ENCODE results near the gene SNAP25. TPM values are rescaled to one million over a fixed set of nuclear protein-coding genes. Genes with fewer than 3 reads are reported as not detected.

The SNAP25 gene
- total and polyA plus RNA-seq, 2 experiments from 2014 or later: 4.0 to 6.3 TPM

- Histone ChIP-seq H3K9me3 (ENCODE audit: low read depth) (no peaks in the 10 kb centered on the region), H3K36me3 (no peaks in the 10 kb centered on the region), H3K4me1 (ENCODE audit: low read depth) (no peaks in the 10 kb centered on the region), H3K27ac (no peak overlapping the region), H3K4me3 (no peak overlapping the region), H3K27me3 (no peaks in the 10 kb centered on the region)
- no peak for DNase-seq (ENCODE audit: low read depth in 1 of 2, low spot score in 1 of 2)
- TF ChIP-seq, protein P1, sequence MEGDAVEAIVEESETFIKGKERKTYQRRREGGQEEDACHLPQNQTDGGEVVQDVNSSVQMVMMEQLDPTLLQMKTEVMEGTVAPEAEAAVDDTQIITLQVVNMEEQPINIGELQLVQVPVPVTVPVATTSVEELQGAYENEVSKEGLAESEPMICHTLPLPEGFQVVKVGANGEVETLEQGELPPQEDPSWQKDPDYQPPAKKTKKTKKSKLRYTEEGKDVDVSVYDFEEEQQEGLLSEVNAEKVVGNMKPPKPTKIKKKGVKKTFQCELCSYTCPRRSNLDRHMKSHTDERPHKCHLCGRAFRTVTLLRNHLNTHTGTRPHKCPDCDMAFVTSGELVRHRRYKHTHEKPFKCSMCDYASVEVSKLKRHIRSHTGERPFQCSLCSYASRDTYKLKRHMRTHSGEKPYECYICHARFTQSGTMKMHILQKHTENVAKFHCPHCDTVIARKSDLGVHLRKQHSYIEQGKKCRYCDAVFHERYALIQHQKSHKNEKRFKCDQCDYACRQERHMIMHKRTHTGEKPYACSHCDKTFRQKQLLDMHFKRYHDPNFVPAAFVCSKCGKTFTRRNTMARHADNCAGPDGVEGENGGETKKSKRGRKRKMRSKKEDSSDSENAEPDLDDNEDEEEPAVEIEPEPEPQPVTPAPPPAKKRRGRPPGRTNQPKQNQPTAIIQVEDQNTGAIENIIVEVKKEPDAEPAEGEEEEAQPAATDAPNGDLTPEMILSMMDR (IDR thresholded peaks at IDR 0.05; ENCODE audit: low read depth, low read length): no peak
Measured at GRCh38 chr20:10347086-10347880, 128.7 kb downstream of the SNAP25 start.

DNA sequence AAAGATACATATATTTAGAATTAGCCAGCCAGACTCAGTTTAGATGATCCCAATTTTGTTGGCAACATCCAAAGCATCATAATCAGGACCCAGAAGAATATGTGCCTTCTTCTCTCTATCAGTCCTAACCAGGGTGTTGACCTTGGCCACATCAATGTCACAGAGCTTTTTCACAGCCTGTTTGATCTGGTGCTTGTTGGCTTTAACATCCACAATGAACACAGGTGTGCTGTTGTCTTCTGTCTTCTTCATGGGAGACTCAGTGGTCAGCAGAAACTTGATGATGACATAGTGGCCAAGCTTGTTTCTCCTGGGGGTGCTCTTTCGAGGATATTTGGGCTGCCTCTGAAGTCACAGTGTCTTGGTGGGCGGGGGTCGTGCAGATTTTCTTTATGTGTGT is 130.5 kb downstream of the SNAP25 start:
- no peaks in the 10 kb centered on the region for H3K36me3 ChIP-seq
- H3K4me3 ChIP-seq: no peak overlapping the region
- no peaks in the 10 kb centered on the region for H3K27me3 ChIP-seq
- no peaks in the 10 kb centered on the region for H3K4me1 ChIP-seq (ENCODE audit: low read depth)
- H3K9me3 ChIP-seq (ENCODE audit: low read depth): no peaks in the 10 kb centered on the region
- H3K27ac ChIP-seq: no peak overlapping the region
- DNase-seq (ENCODE audit: low read depth in 1 of 2, low spot score in 1 of 2): no peak
- TF ChIP-seq, protein P1 (IDR thresholded peaks at IDR 0.05; ENCODE audit: low read depth, low read length): no peak

- Histone ChIP-seq H3K27me3 (no peaks in the 10 kb centered on the region), H3K4me1 (ENCODE audit: low read depth) (no peaks in the 10 kb centered on the region), H3K9me3 (ENCODE audit: low read depth) (no peaks in the 10 kb centered on the region), H3K36me3 (no peaks in the 10 kb centered on the region), H3K27ac (no peak overlapping the region), H3K4me3 (no peak overlapping the region)
- TF ChIP-seq, protein P1 (IDR thresholded peaks at IDR 0.05; ENCODE audit: low read depth, low read length): no peak
- DNase-seq (ENCODE audit: low read depth in 1 of 2, low spot score in 1 of 2): no peak
Measured at GRCh38 chr20:10350188-10350842, 131.7 kb downstream of the SNAP25 start.

DNA sequence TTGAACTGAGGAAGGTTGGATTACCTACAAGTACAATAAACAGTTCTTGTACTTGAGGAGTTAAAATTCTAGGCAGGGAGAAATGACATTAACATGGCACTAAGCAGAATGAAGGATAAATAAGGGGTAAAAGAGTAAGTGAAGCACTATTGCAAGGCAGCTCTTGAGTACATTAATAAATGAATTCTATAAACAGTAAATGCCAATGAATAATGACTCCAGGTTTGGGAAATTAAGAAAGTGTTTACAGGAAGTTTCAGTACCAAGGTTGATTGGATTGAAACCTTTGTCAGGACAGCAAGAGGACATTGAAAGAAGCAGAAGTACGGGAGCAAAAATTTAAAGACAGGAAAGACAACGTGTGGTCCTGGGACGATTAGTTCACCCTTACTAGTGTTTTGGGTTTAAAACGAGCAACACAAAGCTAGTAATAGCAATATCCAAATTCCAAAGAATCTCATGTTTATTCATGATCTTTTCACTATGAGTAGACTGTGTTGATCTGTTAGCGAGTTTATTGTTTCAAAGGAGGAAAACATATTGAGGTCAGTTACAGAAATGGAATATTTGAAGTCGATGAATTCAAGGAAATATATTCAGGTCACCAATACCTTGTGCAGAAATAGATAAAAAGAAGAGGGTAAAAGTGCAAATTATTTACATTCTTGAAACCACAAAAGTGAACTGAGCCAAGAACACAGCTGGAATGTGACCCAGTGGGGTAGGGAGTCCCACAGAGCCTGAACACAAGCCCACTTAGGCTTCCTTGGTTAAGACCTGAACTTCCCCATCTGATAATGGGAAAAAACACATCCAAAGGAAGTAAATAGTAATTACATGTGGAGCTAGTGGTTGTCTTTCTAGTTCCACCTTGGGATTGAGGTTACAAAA is 134.5 kb downstream of the SNAP25 start:
- H3K27me3 ChIP-seq: no peaks in the 10 kb centered on the region
- H3K9me3 ChIP-seq (ENCODE audit: low read depth): no peaks in the 10 kb centered on the region
- H3K4me1 ChIP-seq (ENCODE audit: low read depth): no peaks in the 10 kb centered on the region
- no peak overlapping the region for H3K4me3 ChIP-seq
- TF ChIP-seq, protein P1 (IDR thresholded peaks at IDR 0.05; ENCODE audit: low read depth, low read length): no peak
- no peak overlapping the region for H3K27ac ChIP-seq
- DNase-seq (ENCODE audit: low read depth in 1 of 2, low spot score in 1 of 2): peak in 1 of 2 donors; percentile 81
- H3K36me3 ChIP-seq: no peaks in the 10 kb centered on the region

- no peak for DNase-seq (ENCODE audit: low read depth in 1 of 2, low spot score in 1 of 2)
- H3K4me1 ChIP-seq (ENCODE audit: low read depth): peaks cover 6% of the 10 kb centered on the region
- no peak overlapping the region for H3K4me3 ChIP-seq
- H3K27me3 ChIP-seq: no peaks in the 10 kb centered on the region
- no peak overlapping the region for H3K27ac ChIP-seq
- H3K36me3 ChIP-seq: no peaks in the 10 kb centered on the region
- H3K9me3 ChIP-seq (ENCODE audit: low read depth): no peaks in the 10 kb centered on the region
- TF ChIP-seq, protein P1 (IDR thresholded peaks at IDR 0.05; ENCODE audit: low read depth, low read length): no peak
Measured at GRCh38 chr20:10356628-10357027, 138.0 kb downstream of the SNAP25 start.

Data from cardiac muscle cell (in vitro differentiated cells and primary cell).